GM18511 (cell line): ENCODE results near the gene AQP1.

Experiments used
- ATAC-seq: cut with Tn5 transposase; IDR thresholded peaks from one replicate; pipeline ENCODE4 v1.9.1; 2021; ENCODE audit warnings: mild to moderate bottlenecking, moderate library complexity; ENCODE audit not compliant: unreplicated experiment

The AQP1 gene

DNA sequence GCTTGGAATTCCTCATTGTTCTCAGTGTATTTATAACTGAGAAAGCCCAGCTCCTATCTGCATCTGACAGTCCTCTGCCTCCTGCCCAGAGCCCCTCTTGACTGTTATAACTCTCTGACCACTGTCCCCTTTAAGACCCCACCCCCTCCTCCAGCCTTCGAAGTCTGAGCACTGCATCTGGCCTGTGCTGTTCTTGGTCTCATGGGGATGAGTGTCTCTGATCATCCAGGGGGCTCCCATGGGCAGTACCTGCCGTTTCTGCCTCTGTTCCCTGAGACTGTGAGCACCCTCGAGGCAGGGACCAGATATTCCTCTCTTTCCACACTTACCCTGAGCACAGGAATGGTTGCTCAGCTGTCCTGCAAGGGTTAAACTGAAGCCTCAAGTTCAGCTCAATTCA lies 59.8 kb downstream of the AQP1 start:
- no peak for ATAC-seq

DNA sequence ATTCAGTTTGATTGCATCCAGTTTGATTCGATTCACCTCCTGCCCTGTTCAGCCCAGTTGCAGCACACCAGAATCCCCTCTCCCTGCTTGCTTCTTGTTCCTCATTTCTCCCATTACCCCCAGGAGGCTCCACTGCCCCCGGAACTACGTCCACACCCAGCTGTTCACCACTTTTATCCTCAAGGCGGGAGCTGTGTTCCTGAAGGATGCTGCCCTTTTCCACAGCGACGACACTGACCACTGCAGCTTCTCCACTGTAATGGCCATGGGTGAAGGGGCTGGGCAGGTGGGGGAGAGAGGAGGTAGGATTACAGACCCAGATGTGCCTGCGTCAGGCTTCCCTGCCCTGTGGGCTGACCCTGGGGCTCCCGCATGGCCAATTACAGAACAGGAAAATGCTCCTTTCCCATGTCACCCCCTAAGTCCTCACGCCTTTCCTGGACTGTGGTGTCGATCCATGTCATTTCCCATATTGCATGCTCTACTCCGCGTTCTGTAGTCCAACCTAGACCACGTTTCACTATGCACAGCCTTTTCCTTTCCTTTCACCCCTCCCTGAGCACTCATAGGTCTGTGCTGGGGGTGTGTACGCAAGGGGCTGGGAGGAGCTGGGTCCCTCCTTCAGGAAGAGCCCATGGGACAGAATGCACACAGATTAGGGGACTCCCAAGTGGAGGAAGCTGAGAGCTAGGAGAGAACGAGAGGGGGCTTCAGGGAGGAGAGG lies 60.3 kb downstream of the AQP1 start:
- no peak for ATAC-seq

DNA sequence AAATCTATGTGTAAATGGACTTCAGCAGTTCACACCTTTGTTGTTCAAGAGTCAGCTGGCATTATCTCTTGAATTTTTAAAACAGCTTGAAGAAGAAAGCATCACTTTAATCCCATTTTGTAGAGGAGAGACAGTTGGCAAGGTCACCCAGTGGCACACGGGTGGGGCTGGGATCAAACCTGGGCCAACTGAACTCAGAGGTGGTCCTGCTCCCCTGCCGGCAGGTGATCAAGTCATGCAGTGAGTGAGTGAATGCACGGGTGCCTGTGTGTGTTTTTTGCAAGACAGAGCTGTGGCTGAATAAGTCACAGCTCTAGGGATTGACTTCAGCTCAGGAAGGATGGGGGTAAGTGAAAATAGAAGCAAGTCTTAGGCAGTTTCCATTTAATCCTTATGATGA lies 61.6 kb downstream of the AQP1 start:
- no peak for ATAC-seq

DNA sequence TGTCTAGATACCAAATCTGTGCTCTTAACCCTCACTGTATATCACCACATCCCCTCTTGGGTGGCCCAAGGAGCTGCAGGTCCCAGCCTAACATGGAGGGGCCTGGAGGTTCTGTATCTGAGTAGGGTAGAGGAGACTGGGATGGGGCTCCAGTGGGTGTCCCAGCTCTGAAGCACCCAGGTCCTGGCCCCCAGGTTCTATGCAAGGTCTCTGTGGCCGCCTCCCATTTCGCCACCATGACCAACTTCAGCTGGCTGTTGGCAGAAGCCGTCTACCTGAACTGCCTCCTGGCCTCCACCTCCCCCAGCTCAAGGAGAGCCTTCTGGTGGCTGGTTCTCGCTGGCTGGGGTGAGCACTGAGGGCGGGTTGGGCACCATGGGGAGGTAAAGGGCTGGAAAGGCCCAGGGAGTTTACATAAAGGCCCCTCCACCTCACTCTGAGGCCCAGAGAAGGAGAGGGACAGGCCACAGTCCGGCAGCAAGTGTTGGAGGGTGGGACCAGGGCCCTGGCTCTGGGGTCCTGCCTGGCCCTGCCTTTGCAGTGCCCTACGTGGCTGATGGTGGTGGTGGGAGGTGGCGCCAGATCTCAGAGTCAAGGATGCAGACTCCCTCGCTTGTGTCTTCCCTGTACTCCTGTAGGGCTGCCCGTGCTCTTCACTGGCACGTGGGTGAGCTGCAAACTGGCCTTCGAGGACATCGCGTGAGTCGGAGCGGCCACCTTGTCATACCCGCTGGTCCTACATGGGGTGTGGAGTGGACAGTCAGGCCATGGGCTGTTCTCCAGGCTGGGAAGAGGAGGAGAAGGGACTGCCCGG lies 62.3 kb downstream of the AQP1 start:
- no peak for ATAC-seq

DNA sequence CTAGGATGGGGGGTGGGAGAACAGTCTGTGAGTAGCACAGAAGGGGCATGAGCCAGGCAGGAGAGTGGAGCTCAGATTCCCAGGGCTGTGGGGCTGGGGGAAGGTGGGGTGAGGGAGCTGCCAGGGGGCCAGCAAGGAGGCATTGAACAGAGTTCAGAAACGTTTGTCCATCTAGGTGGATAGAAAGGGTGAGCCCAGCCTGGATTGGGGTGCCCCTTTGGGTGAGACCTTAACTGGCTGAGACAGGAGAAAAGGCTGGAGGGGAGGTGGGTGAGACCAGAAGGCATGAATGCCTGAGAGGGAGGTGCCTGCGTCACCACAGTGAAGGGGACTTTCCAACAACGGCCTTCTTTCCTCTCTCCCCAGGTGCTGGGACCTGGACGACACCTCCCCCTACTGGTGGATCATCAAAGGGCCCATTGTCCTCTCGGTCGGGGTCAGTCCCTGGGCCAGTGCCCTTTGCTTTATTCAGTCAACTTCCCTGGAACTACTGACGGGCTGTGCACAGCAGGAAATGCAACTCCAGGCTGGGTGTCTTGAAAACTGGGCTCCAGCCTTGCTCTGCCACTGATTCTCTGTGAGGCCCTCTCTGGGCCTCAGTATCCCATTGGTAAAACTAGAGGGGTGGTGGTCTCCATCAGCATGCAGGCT lies 63.1 kb downstream of the AQP1 start:
- peak; percentile 93 for ATAC-seq
